D721Med (cell line): Measurements from ENCODE around the gene CEMIP.

Experiments used
- DNase-seq: peaks from one replicate; pipeline ENCODE4 v3.0.0; 2011; ENCODE audit warnings: low spot score; ENCODE audit not compliant: insufficient read length
- FAIRE-seq: peaks from 2 replicates; lab custom pipeline; 2011; peaks lifted over from hg19 to GRCh38; lab: Jason Lieb, UNC
- TF ChIP-seq, protein P1 (sequence below): IDR thresholded peaks from 2 replicates; pipeline ENCODE4 v1.5.1; 2012; ENCODE audit warnings: mild to moderate bottlenecking, control low read depth; ENCODE audit not compliant: insufficient read depth; ENCODE audit errors: missing control alignments

CEMIP gene

DNA sequence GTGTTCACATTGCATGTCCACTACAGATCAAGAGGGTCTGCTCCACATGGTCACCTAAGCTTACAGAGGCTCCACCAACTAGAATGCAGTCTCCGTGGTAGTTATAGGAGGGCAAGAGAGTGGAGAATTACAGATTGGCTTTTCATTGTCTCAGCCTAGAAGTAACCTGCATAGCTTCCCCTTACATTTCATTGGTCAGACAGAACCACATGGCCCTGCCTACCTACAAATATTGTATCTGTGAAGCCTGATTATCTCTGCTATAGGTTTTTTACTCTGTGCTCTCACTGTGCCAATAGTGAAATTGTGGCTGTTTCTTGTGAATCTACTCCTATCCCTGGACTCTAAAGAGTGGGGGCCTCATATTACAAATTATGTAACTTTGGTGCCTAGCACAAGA lies 219.1 kb downstream of the CEMIP start:
- no peak for DNase-seq
- FAIRE-seq = no peak

GRCh38 chr15:80999623-81000036 lies 220.5 kb downstream of the CEMIP start:
- FAIRE-seq (no peak), DNase-seq (no peak)

More for the DNA sequence above, 219.1 kb downstream of the CEMIP start:
- TF ChIP-seq, protein P1, sequence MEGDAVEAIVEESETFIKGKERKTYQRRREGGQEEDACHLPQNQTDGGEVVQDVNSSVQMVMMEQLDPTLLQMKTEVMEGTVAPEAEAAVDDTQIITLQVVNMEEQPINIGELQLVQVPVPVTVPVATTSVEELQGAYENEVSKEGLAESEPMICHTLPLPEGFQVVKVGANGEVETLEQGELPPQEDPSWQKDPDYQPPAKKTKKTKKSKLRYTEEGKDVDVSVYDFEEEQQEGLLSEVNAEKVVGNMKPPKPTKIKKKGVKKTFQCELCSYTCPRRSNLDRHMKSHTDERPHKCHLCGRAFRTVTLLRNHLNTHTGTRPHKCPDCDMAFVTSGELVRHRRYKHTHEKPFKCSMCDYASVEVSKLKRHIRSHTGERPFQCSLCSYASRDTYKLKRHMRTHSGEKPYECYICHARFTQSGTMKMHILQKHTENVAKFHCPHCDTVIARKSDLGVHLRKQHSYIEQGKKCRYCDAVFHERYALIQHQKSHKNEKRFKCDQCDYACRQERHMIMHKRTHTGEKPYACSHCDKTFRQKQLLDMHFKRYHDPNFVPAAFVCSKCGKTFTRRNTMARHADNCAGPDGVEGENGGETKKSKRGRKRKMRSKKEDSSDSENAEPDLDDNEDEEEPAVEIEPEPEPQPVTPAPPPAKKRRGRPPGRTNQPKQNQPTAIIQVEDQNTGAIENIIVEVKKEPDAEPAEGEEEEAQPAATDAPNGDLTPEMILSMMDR = no peak

DNA sequence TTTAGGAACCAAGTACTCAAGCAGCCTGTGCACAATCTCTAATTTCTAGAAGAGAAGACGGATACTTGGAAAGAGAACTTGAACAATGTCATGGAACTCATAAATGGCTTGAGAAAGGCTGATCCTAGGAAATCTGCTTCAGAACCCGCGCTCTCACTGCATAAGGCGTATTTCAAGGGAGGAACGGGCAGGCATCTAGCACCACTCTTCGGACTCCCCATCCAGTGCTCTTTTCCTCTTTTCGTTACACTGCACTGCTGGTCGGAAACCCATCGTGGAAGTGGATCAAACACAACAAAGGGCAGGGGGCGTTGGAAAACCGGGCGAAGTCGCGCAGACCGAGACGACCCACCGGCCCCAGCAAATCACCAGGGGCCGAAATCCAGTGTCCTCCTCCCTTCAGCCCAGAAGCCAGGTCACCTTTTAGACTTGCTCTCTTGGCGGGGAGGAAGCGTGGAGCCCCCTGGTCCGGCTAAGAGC lies 221.0 kb downstream of the CEMIP start:
- TF ChIP-seq, protein P1 = no peak
- no peak for FAIRE-seq
- DNase-seq = no peak

More at GRCh38 chr15:80999623-81000036, 220.5 kb downstream of the CEMIP start:
- TF ChIP-seq, protein P1 = no peak

GRCh38 chr15:81000624-81001151 lies 221.5 kb downstream of the CEMIP start, which contains the start of gene TLNRD1:
Gene TLNRD1 (plus strand): TSS chr15:81000923. CDS start chr15:81002272, 1,349 bp downstream.
- TF ChIP-seq, protein P1 = no peak
- FAIRE-seq (no peak), DNase-seq (peak; percentile 84)
